GM12878 (cell line): ENCODE data around the gene TMEM63B. TPM values are rescaled to one million over a fixed set of nuclear protein-coding genes. Genes with fewer than 3 reads are reported as not detected.

Source experiments
- ATAC-seq: fragments of 200-7000 bp; cut with Tn5 transposase; 3 replicates; pipeline ENCODE4 v1.9.1; 2020; ENCODE audit warnings: mild to moderate bottlenecking, moderate library complexity
- BruUV-seq: library from RNA; stranded (reverse); fragments of 400-500 nt; replicated peaks from 2 replicates; lab custom pipeline; 2021; lab: Mats Ljungman, UMichigan
- CTCF ChIA-PET: fragments of 300-600 bp; sonication (Branson Sonifier 250); formaldehyde crosslinking; extraction: SDS; loops from one replicate; lab custom pipeline; 2021; ENCODE audit warnings: inconsistent platforms; lab: Yijun Ruan, JAX
- POLR2A ChIA-PET: fragments of 350-600 bp; formaldehyde crosslinking; extraction: SDS; loops from one replicate; lab custom pipeline; 2021; ENCODE audit warnings: inconsistent platforms; lab: Charles Lee
- RAD21 ChIA-PET: fragments of 300-600 bp; sonication (Branson Sonifier 250); formaldehyde crosslinking; loops from one replicate; lab custom pipeline; 2023; ENCODE audit warnings: antibody characterized with exemption; ENCODE audit not compliant: unreplicated experiment; lab: Charles Lee
- SMC1A ChIA-PET: fragments of 300-600 bp; sonication (Branson Sonifier 250); formaldehyde crosslinking; loops from one replicate; lab custom pipeline; 2023; ENCODE audit not compliant: unreplicated experiment, uncharacterized antibody; lab: Charles Lee
- DNase-seq: peaks from one replicate; pipeline ENCODE4 v3.0.0-alpha.2; 2011; ENCODE audit warnings: low read depth, low spot score
- FAIRE-seq: peaks from 3 replicates; lab custom pipeline; 2011; peaks lifted over from hg19 to GRCh38; lab: Jason Lieb, UNC
- H2AFZ ChIP-seq: 2 replicates; pipeline ENCODE4 v1.6.0; 2011; ENCODE audit warnings: low read depth, low read length, control low read depth; ENCODE audit not compliant: control insufficient read depth
- H3K27ac ChIP-seq: 2 replicates; pipeline ENCODE4 v1.5.1; 2011; ENCODE audit warnings: control low read depth; ENCODE audit not compliant: control insufficient read depth, insufficient read depth
- H3K27me3 ChIP-seq, 2 experiments: replicated peaks in 1 of 2; 2 replicates each; pipeline versions ENCODE4 v1.6.0 to v1.6.1; 2011; ENCODE audit warnings: low read length in 1 of 2; ENCODE audit not compliant: control insufficient read depth in 2 of 2, insufficient read depth in 2 of 2
- H3K36me3 ChIP-seq, 2 experiments: 2 replicates each; pipeline ENCODE4 v1.5.1; 2011; ENCODE audit warnings: low read length in 1 of 2; ENCODE audit not compliant: control insufficient read depth in 2 of 2, insufficient read depth in 2 of 2
- H3K4me1 ChIP-seq: 2 replicates; pipeline ENCODE4 v1.6.1; 2011; ENCODE audit warnings: mild to moderate bottlenecking, low read length, moderate library complexity, mixed read lengths; ENCODE audit not compliant: control insufficient read depth, insufficient read depth
- H3K4me2 ChIP-seq: 2 replicates; pipeline ENCODE4 v1.6.0; 2011; ENCODE audit warnings: control low read depth; ENCODE audit not compliant: control insufficient read depth, insufficient read depth
- H3K4me3 ChIP-seq: fragments of 200-600 bp; sonication (generic); 2 replicates; pipeline ENCODE4 v1.5.1; 2016
- H3K79me2 ChIP-seq: 2 replicates; pipeline ENCODE4 v1.6.0; 2011; ENCODE audit warnings: low read length; ENCODE audit not compliant: control insufficient read depth, insufficient read depth
- H3K9ac ChIP-seq: 2 replicates; pipeline ENCODE4 v1.8.0; 2011; ENCODE audit warnings: low read length, control low read depth, mixed read lengths; ENCODE audit not compliant: control insufficient read depth, insufficient read depth
- H3K9me3 ChIP-seq: replicated peaks from 3 replicates; pipeline ENCODE4 v1.5.1; 2011; ENCODE audit warnings: mild to moderate bottlenecking, low read length; ENCODE audit not compliant: control insufficient read depth, insufficient read depth
- H4K20me1 ChIP-seq: 2 replicates; pipeline ENCODE4 v1.6.0; 2011; ENCODE audit not compliant: control insufficient read depth, insufficient read depth
- ATF2 ChIP-seq: IDR thresholded peaks from 2 replicates; pipeline ENCODE4 v1.6.1; 2012; ENCODE audit warnings: low read length, inconsistent platforms
- ATF7 ChIP-seq: fragments of 450-650 bp; IDR thresholded peaks from 2 replicates; pipeline ENCODE4 v1.6.1; 2016; ENCODE audit warnings: low read depth, mild to moderate bottlenecking
- BACH1 ChIP-seq: fragments of 450-650 bp; IDR thresholded peaks from 2 replicates; pipeline ENCODE4 v1.6.1; 2017; ENCODE audit warnings: mild to moderate bottlenecking, borderline replicate concordance
- BRCA1 ChIP-seq: IDR thresholded peaks from 2 replicates; pipeline ENCODE4 v1.6.1; 2011; ENCODE audit warnings: low read depth, low read length, improper control_type of control experiment
- CHD2 ChIP-seq: IDR thresholded peaks from 2 replicates; pipeline ENCODE4 v1.6.1; 2011; ENCODE audit warnings: low read depth, low read length, improper control_type of control experiment, borderline replicate concordance
- CREM ChIP-seq: IDR thresholded peaks from 2 replicates; pipeline ENCODE4 v1.6.1; 2014; ENCODE audit warnings: antibody characterized with exemption, low read depth
- EP300 ChIP-seq, 2 experiments: fragments of 150-350 bp in 1 of 2; IDR thresholded peaks; 2 replicates each; pipeline ENCODE4 v1.6.1; 2011 to 2012; ENCODE audit warnings: low read depth in 2 of 2, low read length in 2 of 2, borderline replicate concordance in 1 of 2, improper control_type of control experiment in 1 of 2, inconsistent platforms in 1 of 2; ENCODE audit not compliant: control insufficient read depth in 1 of 2
- IRF3 ChIP-seq: fragments of 450-650 bp; IDR thresholded peaks from 2 replicates; pipeline ENCODE4 v1.6.1; 2014; ENCODE audit warnings: mild to moderate bottlenecking
- NRF1 ChIP-seq: conservative IDR thresholded peaks from 2 replicates; pipeline ENCODE4 v1.6.1; 2011; ENCODE audit warnings: mild to moderate bottlenecking, low read depth, low read length, improper control_type of control experiment
- SMAD5 ChIP-seq: IDR thresholded peaks from 2 replicates; pipeline ENCODE4 v1.6.1; 2016; ENCODE audit warnings: antibody characterized with exemption, low read depth
- YBX1 ChIP-seq: fragments of 450-650 bp; IDR thresholded peaks from 2 replicates; pipeline ENCODE4 v1.6.1; 2016; ENCODE audit warnings: antibody characterized with exemption
- WGBS: methylation state at CpG from one replicate; pipeline ENCODE4 v1.1.6; 2016; ENCODE audit warnings: low lambda C conversion rate; ENCODE audit not compliant: insufficient replicate concordance, insufficient coverage; ENCODE audit errors: missing lambda C conversion rate; 5-methylcytosine and 5-hydroxymethylcytosine counted together
- in situ Hi-C: fragments of 300-500 bp; cut with MboI; formaldehyde crosslinking; loops from 9 replicates; pipeline ENCODE4 v1.14.3; 2018; ENCODE audit warnings: mixed read lengths
- intact Hi-C: fragments of 100-400 bp; cut with micrococcal nuclease; formaldehyde crosslinking; loops from one replicate; pipeline ENCODE4 v1.14.2; 2022; ENCODE audit not compliant: unreplicated experiment
- polyA plus RNA-seq, 11 experiments: library from polyadenylated mRNA; depleted of rRNA in 4 of 11; unstranded in 6 of 11; stranded (reverse) in 5 of 11; fragments of >200 nt; fragmentation: Nextera tagmentation in 4 of 11; fragmentation: Illumina TruSeq in 1 of 11; extraction: Ambion mirVana in 4 of 11; extraction: Trizol in 1 of 11; gene quantifications; 1 replicate in 1 of 11; 2 replicates in 10 of 11; pipeline versions ENCODE4 v1.2.1 to v1.2.3, GENCODE V29; 2011 to 2016; ENCODE audit warnings: inconsistent platforms in 2 of 11, missing spikeins in 2 of 11, low read depth in 1 of 11
- total RNA-seq, 4 experiments: library from RNA; depleted of rRNA in 3 of 4; stranded (reverse); fragments of >200 nt in 3 of 4; fragmentation: Illumina TruSeq in 1 of 4; extraction: Trizol in 1 of 4; gene quantifications; 2 replicates each; pipeline versions ENCODE4 v1.2.1 to v1.2.3, GENCODE V29; 2013 to 2021

The TMEM63B gene
- total and polyA plus RNA-seq, 10 of the 15 experiments (the other 5 are each of a cell fraction or from before 2014, with no cell fraction given): 0.09 to 15.0 (median 7.1) TPM; not detected in 1

GRCh38 chr6:44115866-44116265, 11.5 kb upstream of the TMEM63B start (continued):
- no peak for TF ChIP-seq ATF2
- TF ChIP-seq ATF7: no peak

- ATAC-seq: no peak
- no peak for FAIRE-seq
- H4K20me1 ChIP-seq: peaks cover 6% of the 10 kb centered on the region; the same call in 1 of the 2 replicates
Measured at GRCh38 chr6:44116641-44117382, 10.5 kb upstream of the TMEM63B start.

More at GRCh38 chr6:44116641-44117382, 10.5 kb upstream of the TMEM63B start:
- H3K36me3 ChIP-seq: peaks cover 15 to 17% of the 10 kb centered on the region in 2 experiments
- H3K4me1 ChIP-seq: peaks cover 3% of the 10 kb centered on the region; the same call in 1 of the 2 replicates
- H3K79me2 ChIP-seq: peaks cover 58% of the 10 kb centered on the region
- ChIA-PET CTCF (interaction anchor here (0.7 to 2.4 kb wide), 4 partner anchors 13 to 121 kb away, joined by 3 to 16 read pairs (median 6); no protein-coding TSS in a partner anchor), SMC1A (interaction anchor here (1.8 kb wide), 1 partner anchor 14 kb away, joined by 6 read pairs; no protein-coding TSS in a partner anchor), POLR2A (no interaction called here), RAD21 (no interaction called here)
- H3K27me3 ChIP-seq: no peaks in the 10 kb centered on the region
- TF ChIP-seq YBX1 (no peak), CREM (no peak), IRF3 (no peak), BACH1 (no peak), BRCA1 (no peak), NRF1 (no peak), EP300 (IDR thresholded peaks at IDR 0.05; ENCODE audit: borderline replicate concordance in 1 of 2, control insufficient read depth in 1 of 2, low read depth in 2 of 2, low read length in 2 of 2) (no peak), SMAD5 (no peak), CHD2 (no peak)
- DNase-seq: no peak
- 73% methylated on average over 4 of the region's 4 CpGs for WGBS
- intact Hi-C loops: no loop called here
- H2AFZ ChIP-seq: no peak overlapping the region
- no peak overlapping the region for H3K4me2 ChIP-seq
- no peak overlapping the region for H3K9ac ChIP-seq
- H3K9me3 ChIP-seq: no peaks in the 10 kb centered on the region
- H3K27ac ChIP-seq: no peak overlapping the region
- BruUV-seq: no TSS peak
- no peak overlapping the region for H3K4me3 ChIP-seq
- in situ Hi-C loops: no loop called here
